Peyer's patch (tissue), 4 donors: ENCODE measurements around the gene TSEN34.

Experiments
- CTCF ChIP-seq, 6 experiments: fragments of 450-650 bp in 4 of 6; fragments of 200-600 bp in 2 of 6; sonication (generic) in 1 of 6; IDR thresholded peaks; one replicate each; pipeline ENCODE4 v1.5.1; 2017 to 2019; ENCODE audit warnings: antibody characterized with exemption in 6 of 6, mild to moderate bottlenecking in 3 of 6, moderate library complexity in 1 of 6
- POLR2A ChIP-seq, 2 donors: fragments of 450-650 bp; IDR thresholded peaks; one replicate each; pipeline ENCODE4 v1.5.1; 2017; ENCODE audit warnings: antibody characterized with exemption in 2 of 2, mild to moderate bottlenecking in 2 of 2, moderate library complexity in 2 of 2

GRCh38 chr19:54201980-54202379 lies 10.9 kb downstream of the TSEN34 start:
- no peak for TF ChIP-seq CTCF (IDR thresholded peaks at IDR 0.05)
- TF ChIP-seq POLR2A (IDR thresholded peaks at IDR 0.05) = no peak
